IgD-negative memory B cell (primary cell): Measurements from ENCODE around the gene CAPN2. TPM values are rescaled to one million over a fixed set of nuclear protein-coding genes. Genes with fewer than 3 reads are reported as not detected.

ENCODE experiments used
- H3K27ac Mint-ChIP-seq, 3 donors: one replicate each; pipeline ENCODE4 v1.8.0; 2020 to 2022; ENCODE audit warnings: mild to moderate bottlenecking in 3 of 3, mixed read lengths in 3 of 3, moderate library complexity in 1 of 3
- H3K27me3 Mint-ChIP-seq: one replicate; pipeline ENCODE4 v1.8.0; 2021; ENCODE audit warnings: mixed read lengths
- H3K36me3 Mint-ChIP-seq: one replicate; pipeline ENCODE4 v1.8.0; 2020; ENCODE audit warnings: mild to moderate bottlenecking, mixed read lengths
- H3K4me1 Mint-ChIP-seq, 3 donors: one replicate each; pipeline ENCODE4 v1.8.0; 2020 to 2022; ENCODE audit warnings: mixed read lengths in 3 of 3, mild to moderate bottlenecking in 1 of 3
- H3K4me3 Mint-ChIP-seq, 4 donors: one replicate each; pipeline ENCODE4 v1.8.0; 2020 to 2022; ENCODE audit warnings: mild to moderate bottlenecking in 4 of 4, mixed read lengths in 4 of 4, moderate library complexity in 3 of 4
- H3K9me3 Mint-ChIP-seq, 3 donors: one replicate each; pipeline ENCODE4 v1.8.0; 2020 to 2021; ENCODE audit warnings: mixed read lengths in 3 of 3, mild to moderate bottlenecking in 1 of 3
- polyA plus RNA-seq: library from polyadenylated mRNA; unstranded; fragments of 300-500 nt; fragmentation: Illumina TruSeq; gene quantifications from one replicate; pipeline ENCODE4 v1.2.3, GENCODE V29; 2021

Gene CAPN2
- 140 TPM for polyA plus RNA-seq

DNA sequence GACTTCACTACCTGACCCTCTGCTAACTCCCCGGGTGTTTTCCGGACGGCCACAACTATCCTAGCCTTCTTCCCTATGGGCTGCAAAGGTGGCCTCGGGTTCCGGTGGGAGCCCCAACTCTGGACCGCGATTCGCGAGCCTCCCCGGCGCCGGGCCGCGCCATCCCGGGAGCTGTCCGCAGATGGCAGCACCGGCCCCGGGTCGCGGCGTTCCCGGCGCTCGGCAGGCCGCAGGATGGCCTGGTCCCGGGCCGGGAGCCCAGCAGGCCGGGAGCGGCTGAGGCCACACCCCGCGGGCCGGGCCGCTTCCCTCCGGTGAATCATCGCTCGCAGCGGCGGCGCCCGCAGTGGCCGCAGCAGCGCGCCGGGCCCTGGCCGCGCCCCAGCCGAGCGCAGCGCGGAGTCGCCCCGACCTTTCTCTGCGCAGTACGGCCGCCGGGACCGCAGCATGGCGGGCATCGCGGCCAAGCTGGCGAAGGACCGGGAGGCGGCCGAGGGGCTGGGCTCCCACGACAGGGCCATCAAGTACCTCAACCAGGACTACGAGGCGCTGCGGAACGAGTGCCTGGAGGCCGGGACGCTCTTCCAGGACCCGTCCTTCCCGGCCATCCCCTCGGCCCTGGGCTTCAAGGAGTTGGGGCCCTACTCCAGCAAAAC lies at the start of gene CAPN2:
CAPN2 (plus strand) TSS at position 346 of the 656 bp plus-strand sequence; CDS start at position 448, 102 bp downstream.
- Mint-ChIP-seq H3K4me1 (peaks cover 42 to 53% (median 51%) of the 10 kb centered on the region in 3 donors), H3K36me3 (no peaks in the 10 kb centered on the region), H3K27me3 (no peaks in the 10 kb centered on the region), H3K9me3 (no peaks in the 10 kb centered on the region), H3K4me3 (peak within 1 kb of the TSS; percentile 89 to 97 (median 92)), H3K27ac (peak within 1 kb of the TSS; percentile 81 to 90 (median 86))

GRCh38 chr1:223662943-223663342 lies 49.4 kb upstream of the CAPN2 start:
- H3K27me3 Mint-ChIP-seq, result peaks cover 5% of the 10 kb centered on the region
- peak overlapping the region in 1 of 3 donors; percentile 75 for H3K27ac Mint-ChIP-seq
- H3K9me3 Mint-ChIP-seq, result peaks cover 0 to 5% (median 0%) of the 10 kb centered on the region in 3 donors
- no peak overlapping the region for H3K4me3 Mint-ChIP-seq
- H3K4me1 Mint-ChIP-seq, result peaks cover 3 to 5% (median 4%) of the 10 kb centered on the region in 3 donors
- peaks cover 3% of the 10 kb centered on the region for H3K36me3 Mint-ChIP-seq

- H3K9me3 Mint-ChIP-seq, result peaks cover 0 to 5% (median 0%) of the 10 kb centered on the region in 3 donors
- H3K36me3 Mint-ChIP-seq, result peaks cover 3% of the 10 kb centered on the region
- no peak overlapping the region for H3K4me3 Mint-ChIP-seq
- H3K27ac Mint-ChIP-seq, result no peak overlapping the region
- peaks cover 3 to 5% (median 4%) of the 10 kb centered on the region in 3 donors for H3K4me1 Mint-ChIP-seq
- peaks cover 10% of the 10 kb centered on the region for H3K27me3 Mint-ChIP-seq
Measured at GRCh38 chr1:223664106-223664505, 48.2 kb upstream of the CAPN2 start.

DNA sequence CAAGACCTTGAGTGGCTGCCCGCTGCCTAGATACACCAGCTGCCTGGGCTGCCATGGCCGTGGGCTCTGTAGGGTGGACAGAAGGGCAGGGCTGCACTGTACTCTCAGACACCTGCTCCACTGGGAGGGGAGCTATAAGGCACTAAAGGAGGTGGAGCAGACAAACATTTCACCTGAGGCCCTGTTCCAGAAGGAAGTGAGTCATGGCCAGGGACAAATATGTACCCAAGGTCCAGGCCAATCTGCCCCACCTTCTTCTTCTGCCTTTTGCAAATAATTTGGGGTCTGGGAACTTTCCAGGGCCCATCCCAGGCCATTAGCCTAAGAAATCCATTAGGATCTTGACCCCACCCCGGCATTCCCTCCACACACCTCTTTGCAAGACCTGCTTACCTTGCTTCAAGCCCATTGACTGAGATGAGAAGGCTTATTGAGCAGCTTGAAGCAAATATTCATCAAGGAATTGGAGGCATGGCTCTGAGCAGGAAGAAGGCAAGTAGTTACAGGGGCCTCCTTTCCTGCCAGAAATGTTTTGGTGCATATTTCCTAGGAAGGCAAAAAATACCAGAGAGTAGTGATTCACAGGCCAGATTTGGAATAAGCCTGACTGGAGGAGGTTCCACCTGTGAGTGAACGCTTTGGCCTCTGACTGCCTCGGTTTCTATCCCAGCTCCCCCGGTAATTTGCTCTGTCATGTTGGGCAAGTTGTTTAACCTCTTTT lies 46.6 kb upstream of the CAPN2 start, which contains the start of gene CAPN8:
CAPN8 (minus strand) TSS at position 110 of the 721 bp plus-strand sequence; CDS start at position 55, 55 bp downstream.
- no peak within 1 kb of the TSS for H3K27ac Mint-ChIP-seq

GRCh38 chr1:223667484-223668182 lies 44.7 kb upstream of the CAPN2 start:
- peaks cover 0 to 4% (median 3%) of the 10 kb centered on the region in 3 donors for H3K4me1 Mint-ChIP-seq
- no peak overlapping the region for H3K4me3 Mint-ChIP-seq
- H3K9me3 Mint-ChIP-seq, result peaks cover 5 to 8% (median 6%) of the 10 kb centered on the region in 3 donors
- H3K27me3 Mint-ChIP-seq, result peaks cover 12% of the 10 kb centered on the region
- H3K27ac Mint-ChIP-seq, result peak overlapping the region in 1 of 3 donors; percentile 34
- no peaks in the 10 kb centered on the region for H3K36me3 Mint-ChIP-seq

More for the DNA sequence above, 46.6 kb upstream of the CAPN2 start, which contains the start of gene CAPN8:
- no peaks in the 10 kb centered on the region for H3K36me3 Mint-ChIP-seq
- H3K4me3 Mint-ChIP-seq, result no peak within 1 kb of the TSS
- H3K9me3 Mint-ChIP-seq, result peaks cover 0 to 5% (median 2%) of the 10 kb centered on the region in 3 donors
- H3K27me3 Mint-ChIP-seq, result peaks cover 11% of the 10 kb centered on the region
- peaks cover 3 to 5% (median 4%) of the 10 kb centered on the region in 3 donors for H3K4me1 Mint-ChIP-seq

DNA sequence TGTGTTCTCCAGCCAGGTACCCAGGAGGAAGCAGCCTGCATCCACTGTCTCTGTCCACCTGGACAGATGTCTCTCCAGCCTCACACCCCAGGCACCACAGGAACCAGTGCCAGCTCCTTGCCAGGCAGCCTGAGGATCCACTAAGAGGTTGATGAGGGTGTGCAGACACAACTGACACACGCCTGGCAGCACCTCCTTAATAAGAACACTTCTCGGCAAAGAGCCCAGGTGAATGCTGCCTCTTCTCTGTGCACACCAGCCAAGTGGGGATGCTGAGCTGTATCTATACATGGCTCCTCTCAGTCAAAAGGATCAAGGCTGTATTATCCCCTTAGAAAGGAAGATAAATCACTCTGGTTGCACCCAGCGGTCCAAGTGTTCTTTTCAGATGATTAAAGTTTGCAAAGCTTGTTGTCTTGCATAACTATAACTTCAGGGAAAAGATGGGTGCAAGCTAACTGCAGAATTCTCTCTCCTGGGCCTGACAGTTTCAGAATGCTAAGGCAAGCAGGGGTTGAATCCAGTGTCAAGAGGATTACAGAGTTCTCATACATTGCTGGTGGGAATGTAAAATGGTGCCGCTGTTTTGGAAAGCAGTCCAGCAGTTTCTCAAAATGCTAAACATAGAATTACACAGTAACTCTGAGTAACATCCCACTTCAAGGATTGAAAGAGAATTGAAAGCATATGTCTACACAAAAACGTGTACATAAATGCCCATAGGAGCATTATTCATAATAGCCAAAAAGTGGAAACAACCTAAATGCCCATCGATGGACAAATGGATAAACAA lies 43.1 kb upstream of the CAPN2 start:
- Mint-ChIP-seq H3K4me1 (no peaks in the 10 kb centered on the region), H3K9me3 (peaks cover 8 to 19% (median 17%) of the 10 kb centered on the region in 3 donors), H3K4me3 (no peak overlapping the region)

DNA sequence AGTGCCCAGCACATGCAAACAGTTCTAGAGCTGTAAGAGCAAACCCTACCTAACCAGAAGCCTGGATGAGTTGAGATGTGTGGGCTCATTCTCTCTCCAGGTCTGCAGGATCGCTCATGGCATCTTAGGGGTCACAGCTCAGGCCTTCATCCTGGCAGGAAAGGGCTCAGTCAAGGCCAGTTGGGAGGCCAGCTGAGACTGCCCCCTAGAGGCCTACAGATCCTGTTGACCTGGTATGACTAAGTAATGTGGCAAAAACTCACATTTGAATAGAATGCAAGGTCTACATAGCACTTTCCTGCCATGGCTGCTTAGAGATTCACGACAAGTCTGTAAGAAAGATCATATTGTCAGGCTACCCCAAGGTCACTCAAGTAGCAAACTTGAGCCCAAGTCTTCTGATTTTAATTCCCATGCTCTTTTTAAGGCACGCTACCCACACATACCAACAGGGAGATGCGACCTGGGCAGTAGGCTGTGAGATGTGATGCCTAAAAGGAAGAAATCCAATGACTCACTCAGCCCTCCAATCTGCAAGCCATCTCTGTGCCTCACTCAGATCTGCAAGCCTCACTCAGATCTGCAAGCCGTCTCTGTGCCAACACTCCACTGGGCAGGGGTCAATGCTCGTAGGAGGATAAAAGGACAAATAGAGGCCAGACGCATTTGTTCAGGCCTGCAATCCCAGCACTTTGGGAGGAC lies 41.7 kb upstream of the CAPN2 start:
- peaks cover 0 to 2% (median 0%) of the 10 kb centered on the region in 3 donors for H3K4me1 Mint-ChIP-seq
- H3K27me3 Mint-ChIP-seq, result peaks cover 12% of the 10 kb centered on the region
- no peak overlapping the region for H3K27ac Mint-ChIP-seq
- peaks cover 8 to 28% (median 25%) of the 10 kb centered on the region in 3 donors for H3K9me3 Mint-ChIP-seq
- H3K4me3 Mint-ChIP-seq, result no peak overlapping the region
- H3K36me3 Mint-ChIP-seq, result no peaks in the 10 kb centered on the region

More for the DNA sequence above, 43.1 kb upstream of the CAPN2 start:
- Mint-ChIP-seq H3K27me3 (peaks cover 12% of the 10 kb centered on the region), H3K36me3 (no peaks in the 10 kb centered on the region), H3K27ac (no peak overlapping the region)

GRCh38 chr1:223674119-223674890 lies 38.0 kb upstream of the CAPN2 start:
- no peak overlapping the region for H3K4me3 Mint-ChIP-seq
- peak overlapping the region in 1 of 3 donors; percentile 40 for H3K27ac Mint-ChIP-seq
- H3K36me3 Mint-ChIP-seq, result peaks cover 2% of the 10 kb centered on the region
- H3K4me1 Mint-ChIP-seq, result peaks cover 0 to 2% (median 0%) of the 10 kb centered on the region in 3 donors
- peaks cover 8 to 35% (median 32%) of the 10 kb centered on the region in 3 donors for H3K9me3 Mint-ChIP-seq
- H3K27me3 Mint-ChIP-seq, result peaks cover 9% of the 10 kb centered on the region

GRCh38 chr1:223678841-223679240 lies 33.5 kb upstream of the CAPN2 start:
- H3K9me3 Mint-ChIP-seq, result peaks cover 0 to 19% (median 17%) of the 10 kb centered on the region in 3 donors
- H3K27me3 Mint-ChIP-seq, result peaks cover 13% of the 10 kb centered on the region
- H3K27ac Mint-ChIP-seq, result no peak overlapping the region
- peaks cover 2% of the 10 kb centered on the region for H3K36me3 Mint-ChIP-seq
- peaks cover 0 to 2% (median 0%) of the 10 kb centered on the region in 3 donors for H3K4me1 Mint-ChIP-seq
- no peak overlapping the region for H3K4me3 Mint-ChIP-seq

GRCh38 chr1:223680188-223680587 lies 32.2 kb upstream of the CAPN2 start:
- Mint-ChIP-seq H3K27me3 (peaks cover 13% of the 10 kb centered on the region), H3K4me3 (no peak overlapping the region), H3K4me1 (peaks cover 0 to 2% (median 0%) of the 10 kb centered on the region in 3 donors), H3K9me3 (peaks cover 0 to 8% (median 8%) of the 10 kb centered on the region in 3 donors), H3K27ac (no peak overlapping the region), H3K36me3 (peaks cover 2% of the 10 kb centered on the region)

GRCh38 chr1:223682502-223682901 lies 29.8 kb upstream of the CAPN2 start:
- no peak overlapping the region for H3K27ac Mint-ChIP-seq
- peaks cover 13% of the 10 kb centered on the region for H3K27me3 Mint-ChIP-seq
- peaks cover 0 to 2% (median 0%) of the 10 kb centered on the region in 3 donors for H3K4me1 Mint-ChIP-seq
- no peak overlapping the region for H3K4me3 Mint-ChIP-seq
- H3K9me3 Mint-ChIP-seq, result no peaks in the 10 kb centered on the region
- H3K36me3 Mint-ChIP-seq, result peaks cover 2% of the 10 kb centered on the region

- no peak overlapping the region for H3K27ac Mint-ChIP-seq
- peaks cover under 1% of the 10 kb centered on the region for H3K36me3 Mint-ChIP-seq
- H3K9me3 Mint-ChIP-seq, result peaks cover 0 to 3% (median 0%) of the 10 kb centered on the region in 3 donors
- H3K27me3 Mint-ChIP-seq, result peaks cover 14% of the 10 kb centered on the region
- peaks cover 0 to 2% (median 2%) of the 10 kb centered on the region in 3 donors for H3K4me1 Mint-ChIP-seq
- H3K4me3 Mint-ChIP-seq, result no peak overlapping the region
Measured at GRCh38 chr1:223683586-223684487, 28.5 kb upstream of the CAPN2 start.
